ENCODE data around the gene PLA2G3. TPM values are rescaled to one million over a fixed set of nuclear protein-coding genes. Genes with fewer than 3 reads are reported as not detected.

PLA2G3 gene
- total RNA-seq, 1 donor from 2014 or later, result 5.0 TPM

DNA sequence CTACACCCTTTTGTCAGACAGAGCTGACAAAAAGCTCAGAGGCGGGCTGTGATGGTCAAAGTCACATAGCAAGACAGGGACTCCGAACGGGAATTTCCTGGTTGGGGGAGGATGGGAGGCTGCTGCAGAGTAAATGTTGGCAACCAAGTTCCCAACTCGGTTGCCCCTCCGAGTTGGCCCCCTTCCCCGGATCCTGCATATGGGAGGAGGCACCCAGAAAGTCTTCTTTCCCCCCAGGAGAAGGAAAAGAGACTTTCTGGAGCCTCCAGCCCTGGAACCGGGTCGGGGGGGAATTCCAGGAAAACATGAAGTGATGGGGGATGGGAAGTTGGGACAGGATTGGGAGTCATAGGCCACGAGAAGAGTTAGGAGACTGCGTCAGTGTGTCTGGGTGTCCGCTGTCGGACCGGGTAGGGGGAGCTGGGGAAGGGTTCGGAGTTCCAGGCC, 33.6 kb downstream of the PLA2G3 start:
- peaks cover 10% of the 10 kb centered on the region for H3K4me1 ChIP-seq
- no peaks in the 10 kb centered on the region for H3K9me3 ChIP-seq
- no peak for TF ChIP-seq CTCF (IDR thresholded peaks at IDR 0.05)
- intact Hi-C loops (cut with DNase I), result no loop called here
- DNase-seq (no peak), ATAC-seq (peak; percentile 31 to 41)
- peak overlapping the region; percentile 93 for H3K27ac ChIP-seq
- no peaks in the 10 kb centered on the region for H3K27me3 ChIP-seq (ENCODE audit: low read depth)
- peak overlapping the region; percentile 81 for H3K4me3 ChIP-seq
- peaks cover 8% of the 10 kb centered on the region for H3K36me3 ChIP-seq

DNA sequence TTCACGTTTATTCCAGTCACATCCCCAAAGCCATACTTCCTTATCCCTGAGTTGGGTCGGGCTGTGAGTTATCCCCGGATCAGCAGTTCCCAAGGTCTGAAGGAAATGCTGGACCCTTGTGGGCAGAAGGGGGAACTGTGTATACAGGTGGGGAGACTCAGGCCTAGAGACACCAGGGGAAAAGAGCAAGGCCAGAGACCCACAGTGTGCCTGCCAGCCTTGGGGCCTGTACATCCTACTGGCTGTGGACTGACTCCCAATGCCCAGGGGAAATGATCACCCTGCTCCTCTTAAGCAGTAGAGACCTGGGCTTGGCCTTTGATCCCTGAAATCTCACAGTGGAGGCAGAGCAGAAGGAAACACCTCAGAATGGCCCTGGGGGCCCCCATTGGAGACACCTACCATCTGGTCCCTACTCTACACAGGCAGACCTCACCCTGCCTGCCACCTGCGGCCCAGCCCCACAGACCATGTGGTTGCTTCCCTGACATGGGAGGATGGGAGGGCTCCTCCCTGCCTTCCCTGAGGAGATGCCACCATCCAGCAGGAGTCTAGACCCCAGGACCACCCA, 34.2 kb downstream of the PLA2G3 start:
- no peak for ATAC-seq
- H3K9me3 ChIP-seq, result no peaks in the 10 kb centered on the region
- peaks cover 9% of the 10 kb centered on the region for H3K36me3 ChIP-seq
- no peaks in the 10 kb centered on the region for H3K27me3 ChIP-seq (ENCODE audit: low read depth)
- DNase-seq, result no peak
- intact Hi-C loops (cut with DNase I), result no loop called here
- peak overlapping the region; percentile 81 for H3K4me3 ChIP-seq
- peaks cover 10% of the 10 kb centered on the region for H3K4me1 ChIP-seq
- no peak for TF ChIP-seq CTCF (IDR thresholded peaks at IDR 0.05)
- peak overlapping the region; percentile 93 for H3K27ac ChIP-seq

GRCh38 chr22:31105282-31105929, 34.9 kb downstream of the PLA2G3 start:
- DNase-seq, result no peak
- H3K9me3 ChIP-seq, result no peaks in the 10 kb centered on the region
- H3K4me3 ChIP-seq, result peak overlapping the region; percentile 81
- no peak for ATAC-seq
- intact Hi-C loops (cut with DNase I), result no loop called here
- H3K4me1 ChIP-seq, result peaks cover 10% of the 10 kb centered on the region
- no peak for TF ChIP-seq CTCF (IDR thresholded peaks at IDR 0.05)
- no peaks in the 10 kb centered on the region for H3K27me3 ChIP-seq (ENCODE audit: low read depth)
- H3K36me3 ChIP-seq, result peaks cover 13% of the 10 kb centered on the region
- peak overlapping the region; percentile 93 for H3K27ac ChIP-seq

GRCh38 chr22:31104869-31105268, 35.4 kb downstream of the PLA2G3 start:
- no peak for TF ChIP-seq CTCF (IDR thresholded peaks at IDR 0.05)
- Histone ChIP-seq H3K27me3 (ENCODE audit: low read depth) (no peaks in the 10 kb centered on the region), H3K36me3 (peaks cover 16% of the 10 kb centered on the region), H3K4me3 (no peak overlapping the region), H3K9me3 (no peaks in the 10 kb centered on the region), H3K27ac (no peak overlapping the region), H3K4me1 (peaks cover 10% of the 10 kb centered on the region)
- DNase-seq (no peak), ATAC-seq (no peak)
- intact Hi-C loops (cut with DNase I), result no loop called here

GRCh38 chr22:31103899-31104694, 36.2 kb downstream of the PLA2G3 start:
- Histone ChIP-seq H3K27me3 (ENCODE audit: low read depth) (no peaks in the 10 kb centered on the region), H3K27ac (no peak overlapping the region), H3K36me3 (peaks cover 24% of the 10 kb centered on the region), H3K4me1 (peaks cover 10% of the 10 kb centered on the region), H3K4me3 (no peak overlapping the region), H3K9me3 (no peaks in the 10 kb centered on the region)
- DNase-seq, result no peak
- no peak for TF ChIP-seq CTCF (IDR thresholded peaks at IDR 0.05)
- no peak for ATAC-seq
- intact Hi-C loops (cut with DNase I), result no loop called here

All from lower lobe of right lung (tissue), 2 donors.